Right atrium auricular region (tissue), 2 donors: ENCODE measurements around the gene PKD2L2. TPM values are rescaled to one million over a fixed set of nuclear protein-coding genes. Genes with fewer than 3 reads are reported as not detected.
"Not testable (repeated sequence)": the region's sequence is repeated elsewhere in the genome, so short reads cannot be mapped to it uniquely, and the experiment has no call there.

ENCODE experiments used
- DNase-seq: peaks from one replicate; pipeline ENCODE4 v3.0.0-alpha.2; 2019; ENCODE audit warnings: low spot score
- H3K27ac ChIP-seq, 2 donors: fragments of 200-600 bp; sonication (generic); 1 replicate in 1 of 2; 2 replicates in 1 of 2; pipeline ENCODE4 v1.5.1; 2016 to 2019
- H3K27me3 ChIP-seq, 2 donors: fragments of 200-600 bp; sonication (generic); one replicate each; pipeline versions ENCODE4 v1.5.1 to v1.6.0; 2017 to 2019
- H3K36me3 ChIP-seq: fragments of 200-600 bp; sonication (generic); one replicate; pipeline ENCODE4 v1.5.1; 2016
- H3K4me1 ChIP-seq, 2 donors: fragments of 200-600 bp; sonication (generic); one replicate each; pipeline versions ENCODE4 v1.5.1 to v1.6.0; 2017 to 2019
- H3K4me3 ChIP-seq, 2 donors: fragments of 200-600 bp; sonication (generic); 1 replicate in 1 of 2; 2 replicates in 1 of 2; pipeline ENCODE4 v1.5.1; 2017 to 2019; ENCODE audit warnings: mild to moderate bottlenecking in 1 of 2, moderate library complexity in 1 of 2
- H3K9me3 ChIP-seq, 2 donors: fragments of 200-600 bp; sonication (generic); one replicate each; pipeline ENCODE4 v1.5.1; 2019
- total RNA-seq, 2 donors: library from RNA; depleted of rRNA; stranded (reverse); fragments of >200 nt; gene quantifications; one replicate each; pipeline ENCODE4 v1.1.0, GENCODE V29; 2016
- TF ChIP-seq, protein P1 (sequence below), 2 donors: fragments of 200-600 bp; sonication (generic); IDR thresholded peaks; one replicate each; pipeline ENCODE4 v1.5.1; 2019; ENCODE audit warnings: antibody characterized with exemption in 2 of 2

PKD2L2 gene
- total RNA-seq, 2 donors from 2014 or later = not detected

DNA sequence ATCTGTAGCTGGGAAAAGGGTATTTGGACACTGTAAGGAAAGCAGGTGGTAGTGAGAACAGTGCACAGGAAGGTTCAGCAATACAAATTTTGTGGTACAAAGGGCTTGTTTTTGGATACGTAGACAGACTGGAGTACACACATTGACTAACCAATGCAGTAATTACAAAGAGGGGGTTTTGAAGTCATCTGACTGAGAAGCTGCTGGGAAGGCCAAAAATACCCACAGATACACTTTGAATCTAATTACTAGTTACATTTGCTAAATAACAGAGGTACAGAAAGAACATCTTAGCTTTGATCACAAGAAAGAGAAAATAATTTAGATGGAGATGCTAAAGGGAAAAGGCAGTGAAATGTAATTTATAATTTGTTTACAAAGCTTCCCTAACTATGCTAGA, 45.9 kb downstream of the PKD2L2 start:
- H3K27me3 ChIP-seq = no peaks in the 10 kb centered on the region
- no peak overlapping the region for H3K27ac ChIP-seq
- DNase-seq = no peak
- peaks cover 0 to 19% of the 10 kb centered on the region in 2 donors for H3K4me1 ChIP-seq
- H3K9me3 ChIP-seq = no peaks in the 10 kb centered on the region
- H3K36me3 ChIP-seq = peaks cover 35% of the 10 kb centered on the region
- TF ChIP-seq, protein P1, sequence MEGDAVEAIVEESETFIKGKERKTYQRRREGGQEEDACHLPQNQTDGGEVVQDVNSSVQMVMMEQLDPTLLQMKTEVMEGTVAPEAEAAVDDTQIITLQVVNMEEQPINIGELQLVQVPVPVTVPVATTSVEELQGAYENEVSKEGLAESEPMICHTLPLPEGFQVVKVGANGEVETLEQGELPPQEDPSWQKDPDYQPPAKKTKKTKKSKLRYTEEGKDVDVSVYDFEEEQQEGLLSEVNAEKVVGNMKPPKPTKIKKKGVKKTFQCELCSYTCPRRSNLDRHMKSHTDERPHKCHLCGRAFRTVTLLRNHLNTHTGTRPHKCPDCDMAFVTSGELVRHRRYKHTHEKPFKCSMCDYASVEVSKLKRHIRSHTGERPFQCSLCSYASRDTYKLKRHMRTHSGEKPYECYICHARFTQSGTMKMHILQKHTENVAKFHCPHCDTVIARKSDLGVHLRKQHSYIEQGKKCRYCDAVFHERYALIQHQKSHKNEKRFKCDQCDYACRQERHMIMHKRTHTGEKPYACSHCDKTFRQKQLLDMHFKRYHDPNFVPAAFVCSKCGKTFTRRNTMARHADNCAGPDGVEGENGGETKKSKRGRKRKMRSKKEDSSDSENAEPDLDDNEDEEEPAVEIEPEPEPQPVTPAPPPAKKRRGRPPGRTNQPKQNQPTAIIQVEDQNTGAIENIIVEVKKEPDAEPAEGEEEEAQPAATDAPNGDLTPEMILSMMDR (IDR thresholded peaks at IDR 0.05) = no peak
- no peak overlapping the region for H3K4me3 ChIP-seq

DNA sequence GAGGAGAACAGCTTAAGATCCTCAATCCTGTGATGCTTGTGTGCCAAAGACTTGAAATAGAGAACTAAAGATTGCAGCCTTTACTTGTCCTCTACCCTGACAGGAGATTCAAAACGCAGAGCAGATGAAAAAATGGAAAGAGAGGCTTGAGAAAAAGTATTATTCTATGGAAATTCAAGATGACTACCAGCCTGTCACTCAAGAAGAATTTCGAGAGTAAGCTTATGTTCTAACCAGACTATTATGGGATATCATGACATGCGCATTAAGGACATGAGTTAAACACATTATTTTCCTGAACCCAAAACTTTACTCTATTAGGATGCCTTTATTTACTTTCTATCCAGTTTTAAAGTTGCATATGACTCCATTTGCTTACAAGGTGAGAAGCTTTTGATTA, 46.4 kb downstream of the PKD2L2 start:
- Histone ChIP-seq H3K4me3 (no peak overlapping the region), H3K9me3 (no peaks in the 10 kb centered on the region), H3K27ac (no peak overlapping the region), H3K27me3 (no peaks in the 10 kb centered on the region), H3K4me1 (peaks cover 0 to 19% of the 10 kb centered on the region in 2 donors), H3K36me3 (peaks cover 36% of the 10 kb centered on the region)
- no peak for DNase-seq
- TF ChIP-seq, protein P1 (IDR thresholded peaks at IDR 0.05) = no peak

DNA sequence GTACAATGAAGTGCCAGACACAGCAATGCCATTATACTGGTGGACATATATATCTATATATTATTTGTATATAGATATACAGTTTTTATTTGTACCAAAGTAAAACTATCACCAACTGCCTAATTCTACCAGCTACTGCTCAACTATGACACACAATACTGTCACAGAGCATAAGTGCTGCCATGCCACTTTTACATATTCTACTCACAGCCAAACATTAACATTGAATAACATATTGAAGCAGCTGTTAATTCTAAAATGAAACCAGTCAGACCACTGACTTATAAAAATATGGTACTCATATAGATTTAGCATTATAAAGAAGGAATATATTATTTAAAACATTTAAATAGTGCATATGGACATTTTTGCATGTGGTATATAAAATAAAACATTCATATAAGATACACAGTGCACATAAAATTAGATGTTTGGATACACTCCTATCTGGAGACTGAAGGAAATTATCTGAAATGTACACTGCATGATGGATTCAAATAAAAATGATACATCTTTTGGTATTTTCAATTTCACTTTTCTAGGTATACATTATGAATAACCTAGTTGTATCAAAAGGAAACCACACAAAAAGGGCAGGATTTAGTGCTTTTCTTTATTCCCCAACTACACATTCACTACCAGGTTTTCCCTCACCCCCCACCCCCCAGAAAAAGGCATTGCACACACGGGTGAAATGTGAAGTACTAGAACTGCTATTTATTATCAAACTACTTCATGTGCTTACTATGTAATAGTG, 48.9 kb downstream of the PKD2L2 start:
- H3K4me1 ChIP-seq = peaks cover 0 to 11% of the 10 kb centered on the region in 2 donors
- no peaks in the 10 kb centered on the region for H3K9me3 ChIP-seq
- no peak for DNase-seq
- TF ChIP-seq, protein P1 (IDR thresholded peaks at IDR 0.05) = no peak
- no peak overlapping the region for H3K4me3 ChIP-seq
- peaks cover 61% of the 10 kb centered on the region for H3K36me3 ChIP-seq
- H3K27ac ChIP-seq = no peak overlapping the region
- no peaks in the 10 kb centered on the region for H3K27me3 ChIP-seq

DNA sequence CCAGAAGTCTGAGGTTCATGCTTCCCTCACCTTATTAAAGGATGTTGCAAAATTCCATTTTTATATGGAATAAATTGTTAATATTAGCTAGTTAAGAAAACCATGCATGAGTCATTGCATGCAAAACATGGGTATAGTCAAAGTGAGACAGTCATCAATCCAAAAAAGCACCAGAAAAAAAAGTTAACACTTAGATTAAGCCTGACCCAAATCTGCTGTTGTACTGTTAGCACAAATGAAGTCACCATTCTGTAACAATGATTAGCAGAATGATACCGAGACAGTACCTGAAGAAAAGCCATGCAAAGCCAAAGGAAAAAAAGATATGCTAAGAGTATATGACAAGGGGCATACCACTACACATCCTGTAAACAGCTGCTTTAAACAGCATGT, 49.5 kb downstream of the PKD2L2 start:
- peaks cover 0 to 6% of the 10 kb centered on the region in 2 donors for H3K4me1 ChIP-seq
- peaks cover 67% of the 10 kb centered on the region for H3K36me3 ChIP-seq
- H3K27me3 ChIP-seq = no peaks in the 10 kb centered on the region
- no peak for DNase-seq
- TF ChIP-seq, protein P1 (IDR thresholded peaks at IDR 0.05) = no peak
- H3K27ac ChIP-seq = no peak overlapping the region
- H3K9me3 ChIP-seq = no peaks in the 10 kb centered on the region
- no peak overlapping the region for H3K4me3 ChIP-seq

DNA sequence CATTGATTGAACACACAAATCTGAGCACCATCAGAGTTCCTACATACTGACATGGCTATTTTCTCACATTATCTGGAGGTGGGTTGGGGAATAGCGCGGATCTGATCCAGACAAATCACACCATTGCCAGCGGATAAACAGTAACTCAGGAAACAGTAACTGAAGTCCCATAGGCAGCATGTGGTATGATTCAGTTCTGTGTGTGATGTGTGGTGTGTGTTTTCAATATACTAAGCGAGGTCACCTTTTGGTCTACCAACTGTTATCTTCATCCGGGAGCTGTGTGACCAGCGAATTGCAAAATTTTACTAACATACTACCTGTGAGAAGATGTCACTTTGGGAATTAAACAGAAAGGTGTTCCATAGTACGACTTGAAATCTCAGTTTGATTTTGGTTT, 50.1 kb downstream of the PKD2L2 start:
- Histone ChIP-seq H3K4me1 (peaks cover 0 to 4% of the 10 kb centered on the region in 2 donors), H3K4me3 (no peak overlapping the region), H3K9me3 (no peaks in the 10 kb centered on the region), H3K27me3 (no peaks in the 10 kb centered on the region), H3K27ac (no peak overlapping the region), H3K36me3 (peaks cover 73% of the 10 kb centered on the region)
- TF ChIP-seq, protein P1 (IDR thresholded peaks at IDR 0.05) = no peak
- DNase-seq = no peak

DNA sequence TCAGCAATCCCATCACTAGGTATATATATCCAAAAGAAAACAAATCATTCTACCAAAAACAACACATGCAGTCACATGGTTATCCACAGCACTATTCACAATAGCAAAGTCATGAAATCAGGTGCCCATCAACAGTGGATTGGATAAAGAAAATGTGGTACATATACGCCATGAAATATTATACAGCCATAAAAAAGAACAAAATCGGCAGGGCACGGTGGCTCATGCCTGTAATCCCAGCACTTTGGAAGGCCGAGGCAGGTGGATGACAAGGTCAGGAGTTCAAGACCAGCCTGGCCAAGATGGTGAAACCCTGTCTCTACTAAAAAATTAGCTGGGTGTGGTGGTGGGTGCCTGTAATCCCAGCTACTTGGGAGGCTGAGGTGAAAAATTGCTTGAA, 55.0 kb downstream of the PKD2L2 start:
- H3K9me3 ChIP-seq, H3K27ac ChIP-seq, H3K4me1 ChIP-seq, H3K4me3 ChIP-seq, DNase-seq, H3K27me3 ChIP-seq: not testable (repeated sequence)
- peaks cover 97% of the 10 kb centered on the region for H3K36me3 ChIP-seq
